Glutamatergic neuron (in vitro differentiated cells): ENCODE measurements around the gene CXCL5. TPM values are rescaled to one million over a fixed set of nuclear protein-coding genes. Genes with fewer than 3 reads are reported as not detected.
"Not testable (repeated sequence)": the region's sequence is repeated elsewhere in the genome, so short reads cannot be mapped to it uniquely, and the experiment has no call there.

Experiments used
- DNase-seq: peaks from one replicate; pipeline ENCODE4 v3.0.0; 2022
- H3K27ac Mint-ChIP-seq: one replicate; pipeline ENCODE4 v1.8.0; 2020; ENCODE audit warnings: mild to moderate bottlenecking, mixed read lengths, inconsistent platforms; ENCODE audit not compliant: unreplicated experiment
- H3K27me3 Mint-ChIP-seq: one replicate; pipeline ENCODE4 v1.8.0; 2020; ENCODE audit warnings: mild to moderate bottlenecking, moderate library complexity, mixed read lengths, inconsistent platforms; ENCODE audit not compliant: unreplicated experiment
- H3K36me3 Mint-ChIP-seq: one replicate; pipeline ENCODE4 v1.8.0; 2020; ENCODE audit warnings: mild to moderate bottlenecking, mixed read lengths, inconsistent platforms; ENCODE audit not compliant: unreplicated experiment
- H3K4me1 Mint-ChIP-seq: one replicate; pipeline ENCODE4 v1.8.0; 2020; ENCODE audit warnings: mild to moderate bottlenecking, low read depth, mixed read lengths, inconsistent platforms; ENCODE audit not compliant: unreplicated experiment
- H3K4me3 Mint-ChIP-seq: one replicate; pipeline ENCODE4 v1.8.0; 2020; ENCODE audit warnings: mild to moderate bottlenecking, mixed read lengths, inconsistent platforms; ENCODE audit not compliant: unreplicated experiment
- H3K9me3 Mint-ChIP-seq: one replicate; pipeline ENCODE4 v1.8.0; 2020; ENCODE audit warnings: mild to moderate bottlenecking, moderate library complexity, mixed read lengths, inconsistent platforms; ENCODE audit not compliant: unreplicated experiment
- total RNA-seq: library from RNA; stranded (reverse); fragmentation: NEBNext Ultra II Directional; extraction: Animal tissue kit (Norgen Biotek cat#: 25700); gene quantifications from one replicate; pipeline ENCODE4 v1.2.1, GENCODE V29; 2021; ENCODE audit not compliant: unreplicated experiment
- TF ChIP-seq, protein P1 (sequence below): fragments of 200-600 bp; sonication (generic); IDR thresholded peaks from one replicate; pipeline ENCODE4 v1.5.0; 2021; ENCODE audit not compliant: partially characterized antibody, unreplicated experiment

CXCL5 gene
- total RNA-seq, 1 donor from 2014 or later, result not detected

DNA sequence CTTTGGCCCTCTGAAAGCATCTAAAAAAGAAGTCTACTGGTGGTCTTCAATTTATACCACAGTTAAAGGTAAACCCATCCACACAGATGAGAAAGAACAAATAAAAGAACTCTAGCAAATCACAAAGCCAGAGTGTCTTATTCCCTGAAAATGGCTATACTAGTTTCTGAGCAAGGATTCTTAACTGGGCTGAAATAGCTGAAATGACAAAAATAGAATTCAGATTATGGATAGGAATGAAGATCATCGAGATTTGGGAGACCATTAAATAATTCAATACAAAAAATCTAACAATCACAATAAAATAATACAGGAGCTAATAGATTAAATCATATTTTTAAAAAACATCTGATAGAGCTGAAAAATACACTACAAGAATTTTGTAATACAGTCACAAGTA lies 28.5 kb downstream of the CXCL5 start:
- Mint-ChIP-seq H3K36me3 (no peaks in the 10 kb centered on the region), H3K27ac (no peak overlapping the region), H3K27me3 (peaks cover 2% of the 10 kb centered on the region), H3K4me3 (no peak overlapping the region), H3K9me3 (peaks cover 2% of the 10 kb centered on the region), H3K4me1 (no peaks in the 10 kb centered on the region)
- TF ChIP-seq, protein P1, sequence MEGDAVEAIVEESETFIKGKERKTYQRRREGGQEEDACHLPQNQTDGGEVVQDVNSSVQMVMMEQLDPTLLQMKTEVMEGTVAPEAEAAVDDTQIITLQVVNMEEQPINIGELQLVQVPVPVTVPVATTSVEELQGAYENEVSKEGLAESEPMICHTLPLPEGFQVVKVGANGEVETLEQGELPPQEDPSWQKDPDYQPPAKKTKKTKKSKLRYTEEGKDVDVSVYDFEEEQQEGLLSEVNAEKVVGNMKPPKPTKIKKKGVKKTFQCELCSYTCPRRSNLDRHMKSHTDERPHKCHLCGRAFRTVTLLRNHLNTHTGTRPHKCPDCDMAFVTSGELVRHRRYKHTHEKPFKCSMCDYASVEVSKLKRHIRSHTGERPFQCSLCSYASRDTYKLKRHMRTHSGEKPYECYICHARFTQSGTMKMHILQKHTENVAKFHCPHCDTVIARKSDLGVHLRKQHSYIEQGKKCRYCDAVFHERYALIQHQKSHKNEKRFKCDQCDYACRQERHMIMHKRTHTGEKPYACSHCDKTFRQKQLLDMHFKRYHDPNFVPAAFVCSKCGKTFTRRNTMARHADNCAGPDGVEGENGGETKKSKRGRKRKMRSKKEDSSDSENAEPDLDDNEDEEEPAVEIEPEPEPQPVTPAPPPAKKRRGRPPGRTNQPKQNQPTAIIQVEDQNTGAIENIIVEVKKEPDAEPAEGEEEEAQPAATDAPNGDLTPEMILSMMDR, result no peak
- DNase-seq, result no peak

DNA sequence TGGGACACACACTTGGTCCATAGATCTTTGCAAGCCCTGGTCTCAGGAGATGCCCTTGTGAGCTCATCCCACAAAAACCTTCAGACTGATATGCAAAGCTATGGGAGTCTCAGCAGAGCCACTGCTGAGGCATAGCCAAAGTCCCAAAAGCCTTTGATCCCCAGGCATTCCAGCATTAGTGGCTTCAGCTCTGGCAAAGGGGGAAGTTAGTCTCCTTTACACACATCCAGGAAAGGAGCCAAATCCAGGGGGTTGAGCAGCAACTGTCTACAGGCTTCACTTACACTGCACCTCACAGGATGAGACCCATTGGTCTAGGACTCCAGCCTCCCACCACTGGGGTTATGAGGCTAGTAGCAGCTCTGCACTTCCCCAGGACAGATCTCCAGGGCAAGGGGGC lies 30.6 kb downstream of the CXCL5 start:
- no peak for DNase-seq
- Mint-ChIP-seq H3K4me3 (no peak overlapping the region), H3K27ac (no peak overlapping the region), H3K4me1 (no peaks in the 10 kb centered on the region), H3K36me3 (no peaks in the 10 kb centered on the region), H3K27me3 (peaks cover 2% of the 10 kb centered on the region), H3K9me3 (peaks cover 2% of the 10 kb centered on the region)
- TF ChIP-seq, protein P1, result no peak

DNA sequence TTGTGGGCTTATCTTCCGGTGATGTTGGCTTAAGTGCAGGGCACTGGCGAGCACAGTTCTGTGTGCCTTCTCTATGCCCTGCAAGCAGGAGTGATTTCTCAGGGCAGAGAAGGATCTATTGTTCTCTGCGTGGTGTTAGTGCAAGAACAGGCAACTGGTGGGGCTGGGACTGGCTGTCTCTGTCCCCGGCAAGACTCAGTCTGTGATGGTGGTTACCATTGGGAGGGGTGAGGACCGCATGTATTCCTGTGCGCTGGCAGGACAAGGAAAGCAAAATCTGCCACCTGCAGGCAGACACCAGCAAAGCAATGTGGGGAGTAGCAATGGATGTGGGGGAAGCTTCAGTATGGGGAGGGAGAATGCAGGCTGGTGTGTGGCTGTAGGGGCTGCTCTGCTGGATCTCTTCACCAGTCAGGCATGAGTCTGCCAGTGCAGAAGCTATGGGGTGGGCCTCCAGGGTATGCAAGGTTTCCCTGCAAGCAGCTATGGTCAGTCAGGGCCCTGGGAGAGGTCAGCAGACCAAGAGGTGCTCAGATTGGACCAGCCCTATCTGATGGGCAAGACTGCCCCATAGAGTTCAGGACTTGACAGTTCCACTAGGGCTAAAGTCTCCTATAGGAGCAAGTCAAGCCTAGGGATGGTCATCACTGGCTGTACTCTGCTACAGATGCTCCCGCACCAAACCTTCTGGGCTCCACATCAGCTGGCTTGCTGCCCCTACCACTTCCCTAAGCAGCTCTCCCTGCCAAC lies 33.4 kb downstream of the CXCL5 start:
- TF ChIP-seq, protein P1, result peak; percentile 28
- Mint-ChIP-seq H3K27ac (no peak overlapping the region), H3K27me3 (peaks cover 2% of the 10 kb centered on the region), H3K4me1 (no peaks in the 10 kb centered on the region), H3K9me3 (peaks cover 2% of the 10 kb centered on the region), H3K4me3 (no peak overlapping the region), H3K36me3 (no peaks in the 10 kb centered on the region)
- DNase-seq, result peak; percentile 47

DNA sequence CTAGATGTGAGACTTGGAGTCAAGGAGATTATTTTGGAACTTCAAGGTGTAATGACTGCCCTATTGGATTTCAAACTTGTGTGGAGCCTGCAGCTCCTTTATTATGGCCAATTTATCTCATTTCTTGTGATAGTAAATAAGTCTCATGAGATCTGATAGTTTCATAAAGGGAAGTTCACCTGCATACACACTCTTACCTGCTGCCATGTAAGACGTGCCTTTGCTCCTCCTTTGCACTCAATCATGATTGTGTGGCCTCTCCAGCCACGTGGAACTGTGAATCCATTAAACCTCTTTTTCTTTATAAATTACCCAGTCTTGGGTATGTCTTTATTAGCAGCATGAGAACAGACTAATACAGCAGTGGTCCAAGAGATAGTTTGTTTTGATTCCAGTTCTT lies 35.8 kb downstream of the CXCL5 start:
- H3K4me1 Mint-ChIP-seq, result no peaks in the 10 kb centered on the region
- no peaks in the 10 kb centered on the region for H3K9me3 Mint-ChIP-seq
- no peak overlapping the region for H3K4me3 Mint-ChIP-seq
- no peaks in the 10 kb centered on the region for H3K27me3 Mint-ChIP-seq
- TF ChIP-seq, protein P1, result no peak
- H3K36me3 Mint-ChIP-seq, result no peaks in the 10 kb centered on the region
- no peak overlapping the region for H3K27ac Mint-ChIP-seq
- no peak for DNase-seq

DNA sequence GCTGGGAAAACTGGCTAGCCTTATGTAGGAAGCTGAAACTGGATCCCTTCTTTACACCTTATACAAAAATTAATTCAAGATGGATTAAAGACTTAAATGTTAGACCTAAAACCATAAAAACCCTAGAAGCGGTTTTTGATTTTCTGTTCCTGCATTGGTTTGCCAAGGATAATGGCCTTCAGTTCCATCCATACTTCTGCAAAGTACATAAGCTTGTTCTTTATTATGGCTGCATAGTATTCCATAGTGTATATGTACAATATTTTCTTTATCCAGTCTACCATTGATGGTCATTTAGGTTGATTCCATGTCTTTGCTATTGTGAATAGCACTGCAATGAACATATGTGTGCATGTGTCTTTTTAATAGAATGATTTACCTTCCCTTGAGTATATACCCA lies 39.4 kb downstream of the CXCL5 start:
- not testable (repeated sequence) for H3K27me3 Mint-ChIP-seq, H3K27ac Mint-ChIP-seq, H3K9me3 Mint-ChIP-seq, H3K4me1 Mint-ChIP-seq, H3K4me3 Mint-ChIP-seq, H3K36me3 Mint-ChIP-seq, DNase-seq
